Panc1 (cell line): Measurements from ENCODE around the gene FN1. TPM values are rescaled to one million over a fixed set of nuclear protein-coding genes. Genes with fewer than 3 reads are reported as not detected.

Experiments
- ATAC-seq: fragments of 200-7000 bp; cut with Tn5 transposase; 2 replicates; pipeline ENCODE4 v1.9.1; 2020; ENCODE audit warnings: mild to moderate bottlenecking, moderate library complexity
- BruUV-seq: library from RNA; stranded (reverse); fragments of 400-500 nt; replicated peaks from 2 replicates; lab custom pipeline; 2021; lab: Mats Ljungman, UMichigan
- CTCF ChIA-PET: fragments of 300-600 bp; sonication (Branson Sonifier 250); formaldehyde crosslinking; loops from one replicate; lab custom pipeline; 2022; ENCODE audit warnings: antibody characterized with exemption; lab: Charles Lee
- POLR2A ChIA-PET: fragments of 300-600 bp; sonication (Branson Sonifier 250); formaldehyde crosslinking; loops from one replicate; lab custom pipeline; 2022; ENCODE audit warnings: antibody characterized with exemption; lab: Charles Lee
- DNase-seq: peaks from one replicate; pipeline ENCODE4 v3.0.0-alpha.2; 2010; ENCODE audit warnings: low read depth, low spot score
- H3K27ac ChIP-seq: 2 replicates; pipeline ENCODE4 v1.5.1; 2011; ENCODE audit warnings: mild to moderate bottlenecking, low read length, inconsistent platforms
- H3K27me3 ChIP-seq: fragments of 200-500 bp; sonication (Bioruptor generic); 2 replicates; pipeline ENCODE4 v1.6.0; 2014; ENCODE audit warnings: low read length, inconsistent platforms; ENCODE audit not compliant: control insufficient read depth, insufficient read depth
- H3K36me3 ChIP-seq: fragments of 200-500 bp; sonication (Bioruptor generic); 2 replicates; pipeline ENCODE4 v1.5.1; 2014; ENCODE audit warnings: inconsistent platforms, mild to moderate bottlenecking, low read length, moderate library complexity; ENCODE audit not compliant: control insufficient read depth, insufficient read depth
- H3K4me1 ChIP-seq: 2 replicates; pipeline ENCODE4 v1.5.1; 2011; ENCODE audit warnings: inconsistent platforms, mild to moderate bottlenecking, low read length, moderate library complexity; ENCODE audit not compliant: control insufficient read depth, insufficient read depth
- H3K4me3 ChIP-seq, 2 experiments: 2 replicates each; pipeline ENCODE4 v1.5.1; 2011 to 2012; ENCODE audit warnings: low read depth in 2 of 2, low read length in 2 of 2, mild to moderate bottlenecking in 2 of 2, inconsistent platforms in 1 of 2, moderate library complexity in 1 of 2
- H3K9me3 ChIP-seq: fragments of 200-500 bp; sonication (Bioruptor generic); 2 replicates; pipeline ENCODE4 v1.5.1; 2014; ENCODE audit warnings: low read depth, mild to moderate bottlenecking, inconsistent platforms, low read length, moderate library complexity; ENCODE audit not compliant: control insufficient read depth, insufficient read depth
- CTCF ChIP-seq: fragments of 450-650 bp; IDR thresholded peaks from 2 replicates; pipeline ENCODE4 v1.5.1; 2017; ENCODE audit warnings: mild to moderate bottlenecking
- POLR2AphosphoS5 ChIP-seq: IDR thresholded peaks from 2 replicates; pipeline ENCODE4 v1.6.1; 2012; ENCODE audit warnings: mild to moderate bottlenecking, low read depth, low read length, moderate library complexity
- REST ChIP-seq, 2 experiments: IDR thresholded peaks; 2 replicates each; pipeline ENCODE4 v1.6.1; 2011 to 2012; ENCODE audit warnings: low read depth in 2 of 2, control low read depth in 1 of 2, low read length in 1 of 2, mild to moderate bottlenecking in 1 of 2, moderate library complexity in 1 of 2; ENCODE audit not compliant: insufficient read depth in 1 of 2
- SIN3A ChIP-seq: IDR thresholded peaks from 2 replicates; pipeline ENCODE4 v1.6.1; 2012; ENCODE audit warnings: low read depth, mild to moderate bottlenecking, low read length, moderate library complexity, borderline replicate concordance; ENCODE audit not compliant: insufficient read depth
- TCF7L2 ChIP-seq: IDR thresholded peaks from 2 replicates; pipeline ENCODE4 v1.6.1; 2011; ENCODE audit warnings: mild to moderate bottlenecking, low read depth, low read length, inconsistent platforms
- in situ Hi-C: cut with HindIII; loops from 2 replicates; pipeline ENCODE4 v1.10.0; 2016; ENCODE audit warnings: low sequenced_read_pairs, low pct_unique_long_range_greater_than_20kb
- intact Hi-C: fragments of 100-400 bp; cut with micrococcal nuclease; formaldehyde crosslinking; loops from one replicate; pipeline ENCODE4 v1.10.0; 2022; ENCODE audit not compliant: unreplicated experiment
- total RNA-seq: library from RNA; stranded (reverse); gene quantifications from one replicate; pipeline ENCODE4 v1.2.1, GENCODE V29; 2021; ENCODE audit not compliant: unreplicated experiment

Gene FN1
- total RNA-seq, 1 experiment from 2014 or later, result 4.2 TPM

- CTCF ChIA-PET, result no interaction called here
- no peak overlapping the region for H3K4me3 ChIP-seq
- intact Hi-C loops (no loop called here), in situ Hi-C loops (no loop called here)
- no peak overlapping the region for H3K27ac ChIP-seq
- ATAC-seq, result no peak
- no TSS peak for BruUV-seq
- H3K27me3 ChIP-seq, result no peaks in the 10 kb centered on the region
- no peak for TF ChIP-seq CTCF
- no peak for TF ChIP-seq SIN3A
- TF ChIP-seq TCF7L2, result no peak
- no peak for TF ChIP-seq REST (IDR thresholded peaks at IDR 0.05; ENCODE audit: insufficient read depth in 1 of 2, low read depth in 2 of 2, low read length in 1 of 2)
- TF ChIP-seq POLR2AphosphoS5, result no peak
- H3K4me1 ChIP-seq, result no peaks in the 10 kb centered on the region
- H3K9me3 ChIP-seq, result no peaks in the 10 kb centered on the region
- DNase-seq, result no peak
- H3K36me3 ChIP-seq, result no peaks in the 10 kb centered on the region
- POLR2A ChIA-PET, result no interaction called here
These were observed 15.3 kb upstream of the FN1 start for GRCh38 chr2:215451012-215451756.

GRCh38 chr2:215450188-215451011 is 14.5 kb upstream of the FN1 start:
- Histone ChIP-seq H3K4me3 (no peak overlapping the region), H3K4me1 (no peaks in the 10 kb centered on the region), H3K27ac (no peak overlapping the region), H3K36me3 (no peaks in the 10 kb centered on the region), H3K9me3 (no peaks in the 10 kb centered on the region), H3K27me3 (no peaks in the 10 kb centered on the region)
- ChIA-PET CTCF (no interaction called here), POLR2A (no interaction called here)
- intact Hi-C loops (no loop called here), in situ Hi-C loops (no loop called here)
- BruUV-seq, result no TSS peak
- ATAC-seq (no peak), DNase-seq (no peak)
- TF ChIP-seq REST (IDR thresholded peaks at IDR 0.05; ENCODE audit: insufficient read depth in 1 of 2, low read depth in 2 of 2, low read length in 1 of 2), result no peak
- TF ChIP-seq CTCF, result no peak
- no peak for TF ChIP-seq SIN3A
- TF ChIP-seq TCF7L2, result no peak
- TF ChIP-seq POLR2AphosphoS5, result no peak
